Measurements from ENCODE around the gene ZNF516. TPM values are rescaled to one million over a fixed set of nuclear protein-coding genes. Genes with fewer than 3 reads are reported as not detected.

ZNF516 gene
- total RNA-seq, 2 donors from 2014 or later, result 3.7 to 22.8 TPM

- peak overlapping the region; percentile 77 for H3K4me3 Mint-ChIP-seq
- peak overlapping the region; percentile 97 for H3K27ac Mint-ChIP-seq
- H3K27me3 Mint-ChIP-seq, result no peaks in the 10 kb centered on the region
- peaks cover 36% of the 10 kb centered on the region for H3K36me3 Mint-ChIP-seq (ENCODE audit: low read depth)
- peaks cover 42% of the 10 kb centered on the region for H3K4me1 Mint-ChIP-seq
- no peak for ATAC-seq (replicated peaks)
- H3K9me3 Mint-ChIP-seq, result peaks cover 5% of the 10 kb centered on the region
Measured at GRCh38 chr18:76377359-76377756, 117.7 kb downstream of the ZNF516 start.

- peak overlapping the region; percentile 77 for H3K4me3 Mint-ChIP-seq
- peak; percentile 70 for ATAC-seq (replicated peaks)
- peak overlapping the region; percentile 97 for H3K27ac Mint-ChIP-seq
- H3K9me3 Mint-ChIP-seq, result peaks cover 5% of the 10 kb centered on the region
- no peaks in the 10 kb centered on the region for H3K27me3 Mint-ChIP-seq
- H3K4me1 Mint-ChIP-seq, result peaks cover 42% of the 10 kb centered on the region
- H3K36me3 Mint-ChIP-seq (ENCODE audit: low read depth), result peaks cover 36% of the 10 kb centered on the region
Measured at GRCh38 chr18:76376668-76377358, 118.2 kb downstream of the ZNF516 start.

- Mint-ChIP-seq H3K4me3 (peak overlapping the region; percentile 77), H3K4me1 (peaks cover 42% of the 10 kb centered on the region), H3K9me3 (peaks cover 5% of the 10 kb centered on the region), H3K36me3 (ENCODE audit: low read depth) (peaks cover 36% of the 10 kb centered on the region), H3K27me3 (no peaks in the 10 kb centered on the region), H3K27ac (peak overlapping the region; percentile 97)
- ATAC-seq (replicated peaks), result no peak
Measured at GRCh38 chr18:76376225-76376624, 118.8 kb downstream of the ZNF516 start.

- Mint-ChIP-seq H3K4me3 (peak overlapping the region; percentile 77), H3K36me3 (ENCODE audit: low read depth) (peaks cover 42% of the 10 kb centered on the region), H3K9me3 (peaks cover 5% of the 10 kb centered on the region), H3K27me3 (no peaks in the 10 kb centered on the region), H3K27ac (peak overlapping the region; percentile 97), H3K4me1 (peaks cover 44% of the 10 kb centered on the region)
- peak; percentile 67 for ATAC-seq (replicated peaks)
Measured at GRCh38 chr18:76374330-76375281, 120.4 kb downstream of the ZNF516 start.

DNA sequence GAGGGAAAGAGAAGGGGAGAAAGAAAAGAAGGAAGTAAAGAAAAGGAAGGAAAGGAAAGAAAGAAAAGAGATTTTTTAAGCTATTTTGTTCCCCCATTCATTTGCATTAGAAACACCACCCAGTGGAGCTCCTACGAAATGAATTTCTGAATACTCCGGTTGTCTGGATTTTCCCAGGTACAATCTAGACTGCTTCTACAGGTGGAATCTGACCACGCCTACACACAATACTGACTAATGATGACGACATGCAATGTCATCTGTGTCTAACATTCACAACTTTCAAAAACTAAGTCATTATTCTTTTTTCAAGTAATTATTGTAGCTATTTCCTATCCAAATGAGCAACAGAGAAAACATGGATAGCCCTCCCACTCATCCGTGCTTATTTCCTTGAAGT, 121.7 kb downstream of the ZNF516 start:
- H3K9me3 Mint-ChIP-seq, result peaks cover 5% of the 10 kb centered on the region
- H3K27ac Mint-ChIP-seq, result peak overlapping the region; percentile 97
- peaks cover 48% of the 10 kb centered on the region for H3K4me1 Mint-ChIP-seq
- no peak for ATAC-seq (replicated peaks)
- H3K36me3 Mint-ChIP-seq (ENCODE audit: low read depth), result peaks cover 48% of the 10 kb centered on the region
- no peaks in the 10 kb centered on the region for H3K27me3 Mint-ChIP-seq
- peak overlapping the region; percentile 77 for H3K4me3 Mint-ChIP-seq

DNA sequence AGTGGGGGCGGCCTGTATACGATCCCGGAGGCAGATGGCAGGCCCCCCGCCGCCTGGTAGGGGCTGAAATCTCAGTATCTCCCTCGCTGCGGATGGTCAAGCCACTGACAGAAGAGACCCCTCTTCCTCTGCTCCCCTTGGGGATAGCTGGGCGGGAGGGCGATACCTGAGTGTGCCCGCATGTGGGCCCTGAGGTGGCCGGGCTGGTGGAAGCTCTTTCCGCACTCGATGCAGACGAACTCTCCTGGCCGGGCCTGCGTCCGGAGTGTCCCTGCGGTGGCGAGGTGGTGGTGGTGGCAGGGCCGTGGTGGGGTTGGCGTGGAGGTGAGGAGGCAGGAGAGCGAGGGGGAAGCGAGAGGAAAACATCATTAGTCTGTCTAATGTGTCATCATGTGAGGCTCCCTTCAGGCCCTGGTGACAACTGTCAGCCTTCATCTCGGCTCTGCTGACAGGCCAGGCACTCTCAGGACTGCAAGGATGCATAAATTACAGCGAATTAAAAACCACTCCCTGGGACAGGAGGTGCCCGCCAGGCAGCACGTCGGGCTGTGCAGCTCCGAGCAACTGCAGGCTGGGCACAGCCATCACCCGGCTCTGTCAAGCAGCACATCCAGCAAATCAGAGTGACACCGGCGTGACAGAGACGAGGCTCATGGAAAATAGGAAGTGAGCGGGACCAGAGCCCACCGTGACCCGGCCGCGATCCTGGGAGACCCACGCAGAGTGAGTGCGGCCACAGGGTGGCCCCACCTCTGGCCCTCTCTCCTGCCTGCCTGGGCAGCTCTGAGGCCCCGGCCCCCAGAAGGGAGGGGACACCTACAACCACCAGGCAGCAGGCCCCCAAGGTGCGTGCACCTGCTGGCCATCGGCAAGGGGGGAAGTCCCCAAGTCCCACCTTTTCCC, 123.5 kb downstream of the ZNF516 start:
- peaks cover 5% of the 10 kb centered on the region for H3K9me3 Mint-ChIP-seq
- H3K27ac Mint-ChIP-seq, result no peak overlapping the region
- H3K4me1 Mint-ChIP-seq, result peaks cover 41% of the 10 kb centered on the region
- no peak overlapping the region for H3K4me3 Mint-ChIP-seq
- no peak for ATAC-seq (replicated peaks)
- peaks cover 36% of the 10 kb centered on the region for H3K36me3 Mint-ChIP-seq (ENCODE audit: low read depth)
- no peaks in the 10 kb centered on the region for H3K27me3 Mint-ChIP-seq

- Mint-ChIP-seq H3K36me3 (ENCODE audit: low read depth) (peaks cover 40% of the 10 kb centered on the region), H3K9me3 (peaks cover 5% of the 10 kb centered on the region), H3K4me3 (no peak overlapping the region), H3K4me1 (peaks cover 38% of the 10 kb centered on the region), H3K27ac (no peak overlapping the region), H3K27me3 (no peaks in the 10 kb centered on the region)
- ATAC-seq (replicated peaks), result no peak
Measured at GRCh38 chr18:76370686-76371085, 124.4 kb downstream of the ZNF516 start.

- no peak for ATAC-seq (replicated peaks)
- peaks cover 35% of the 10 kb centered on the region for H3K4me1 Mint-ChIP-seq
- peaks cover 40% of the 10 kb centered on the region for H3K36me3 Mint-ChIP-seq (ENCODE audit: low read depth)
- no peak overlapping the region for H3K27ac Mint-ChIP-seq
- H3K4me3 Mint-ChIP-seq, result no peak overlapping the region
- peaks cover 4% of the 10 kb centered on the region for H3K9me3 Mint-ChIP-seq
- H3K27me3 Mint-ChIP-seq, result no peaks in the 10 kb centered on the region
Measured at GRCh38 chr18:76370201-76370600, 124.8 kb downstream of the ZNF516 start.

- no peaks in the 10 kb centered on the region for H3K27me3 Mint-ChIP-seq
- no peak overlapping the region for H3K4me3 Mint-ChIP-seq
- H3K27ac Mint-ChIP-seq, result no peak overlapping the region
- peaks cover 32% of the 10 kb centered on the region for H3K4me1 Mint-ChIP-seq
- no peaks in the 10 kb centered on the region for H3K9me3 Mint-ChIP-seq
- no peak for ATAC-seq (replicated peaks)
- peaks cover 36% of the 10 kb centered on the region for H3K36me3 Mint-ChIP-seq (ENCODE audit: low read depth)
Measured at GRCh38 chr18:76369791-76370190, 125.3 kb downstream of the ZNF516 start.

DNA sequence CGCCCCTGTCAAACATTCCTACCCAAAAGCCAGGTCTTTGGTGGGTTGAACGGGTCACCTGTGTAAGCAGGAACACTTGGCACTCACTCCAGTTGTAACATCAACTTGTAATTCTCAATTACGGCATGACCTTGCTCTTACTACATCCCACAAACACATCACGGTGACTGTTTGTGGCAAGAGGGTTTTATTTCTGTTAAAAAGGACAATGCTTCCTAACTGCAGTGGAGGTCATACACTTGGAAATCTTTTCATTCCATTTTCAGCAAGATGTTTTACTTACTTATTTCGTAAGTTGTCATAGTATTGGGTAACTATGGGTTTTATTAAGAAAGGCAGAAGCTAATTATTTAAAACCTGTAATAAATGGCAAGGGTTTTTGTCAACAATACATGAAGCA, 126.1 kb downstream of the ZNF516 start:
- H3K36me3 Mint-ChIP-seq (ENCODE audit: low read depth), result peaks cover 32% of the 10 kb centered on the region
- no peak overlapping the region for H3K27ac Mint-ChIP-seq
- H3K9me3 Mint-ChIP-seq, result no peaks in the 10 kb centered on the region
- peaks cover 34% of the 10 kb centered on the region for H3K4me1 Mint-ChIP-seq
- no peaks in the 10 kb centered on the region for H3K27me3 Mint-ChIP-seq
- H3K4me3 Mint-ChIP-seq, result no peak overlapping the region
- no peak for ATAC-seq (replicated peaks)

- H3K4me3 Mint-ChIP-seq, result no peak overlapping the region
- ATAC-seq (replicated peaks), result no peak
- H3K27ac Mint-ChIP-seq, result no peak overlapping the region
- H3K9me3 Mint-ChIP-seq, result no peaks in the 10 kb centered on the region
- peaks cover 34% of the 10 kb centered on the region for H3K4me1 Mint-ChIP-seq
- H3K36me3 Mint-ChIP-seq (ENCODE audit: low read depth), result peaks cover 39% of the 10 kb centered on the region
- H3K27me3 Mint-ChIP-seq, result no peaks in the 10 kb centered on the region
Measured at GRCh38 chr18:76368271-76368670, 126.8 kb downstream of the ZNF516 start.

GRCh38 chr18:76367168-76368125, 127.6 kb downstream of the ZNF516 start:
- ATAC-seq (replicated peaks), result no peak
- peaks cover 47% of the 10 kb centered on the region for H3K36me3 Mint-ChIP-seq (ENCODE audit: low read depth)
- H3K4me1 Mint-ChIP-seq, result peaks cover 34% of the 10 kb centered on the region
- H3K27me3 Mint-ChIP-seq, result no peaks in the 10 kb centered on the region
- H3K9me3 Mint-ChIP-seq, result no peaks in the 10 kb centered on the region
- peak overlapping the region; percentile 9 for H3K27ac Mint-ChIP-seq
- H3K4me3 Mint-ChIP-seq, result no peak overlapping the region

- Mint-ChIP-seq H3K27ac (no peak overlapping the region), H3K4me3 (no peak overlapping the region), H3K4me1 (peaks cover 35% of the 10 kb centered on the region), H3K36me3 (ENCODE audit: low read depth) (peaks cover 51% of the 10 kb centered on the region), H3K9me3 (no peaks in the 10 kb centered on the region), H3K27me3 (no peaks in the 10 kb centered on the region)
- ATAC-seq (replicated peaks), result no peak
Measured at GRCh38 chr18:76365561-76365960, 129.5 kb downstream of the ZNF516 start.

Measured in activated T-helper 17 cell treated with anti-CD3 and anti-CD28 coated beads, Interleukin-2, amount 50 U/mL, for 72 hours (primary cell).